Hematopoietic multipotent progenitor cell treated with erythropoietin and hydrocortisone succinate and interleukin-3 and kit ligand, for 8 days (in vitro differentiated cells): ENCODE results near the gene NTRK2.

Experiments
- DNase-seq: peaks from one replicate; pipeline ENCODE4 v3.0.0-alpha.2; 2015

NTRK2 gene

DNA sequence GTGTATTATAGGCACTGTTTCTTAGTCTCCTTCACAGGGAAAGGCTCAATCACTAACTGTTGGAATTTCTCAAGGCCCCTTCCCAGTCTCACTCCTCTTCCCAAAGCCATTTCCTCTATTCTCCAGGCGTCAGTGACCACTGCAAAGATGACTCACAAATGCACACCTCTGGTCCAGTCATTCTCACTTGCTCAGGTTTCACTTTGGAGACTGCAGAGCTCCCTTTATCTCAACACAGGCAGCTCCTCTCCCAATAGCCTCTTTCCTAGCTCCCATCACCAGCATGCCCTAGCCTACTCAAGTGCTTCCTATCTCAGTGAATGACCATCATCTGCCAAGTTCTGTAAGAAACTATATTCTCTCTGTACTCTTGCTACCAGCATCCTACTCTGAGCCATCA lies 323.6 kb downstream of the NTRK2 start:
- DNase-seq: no peak

DNA sequence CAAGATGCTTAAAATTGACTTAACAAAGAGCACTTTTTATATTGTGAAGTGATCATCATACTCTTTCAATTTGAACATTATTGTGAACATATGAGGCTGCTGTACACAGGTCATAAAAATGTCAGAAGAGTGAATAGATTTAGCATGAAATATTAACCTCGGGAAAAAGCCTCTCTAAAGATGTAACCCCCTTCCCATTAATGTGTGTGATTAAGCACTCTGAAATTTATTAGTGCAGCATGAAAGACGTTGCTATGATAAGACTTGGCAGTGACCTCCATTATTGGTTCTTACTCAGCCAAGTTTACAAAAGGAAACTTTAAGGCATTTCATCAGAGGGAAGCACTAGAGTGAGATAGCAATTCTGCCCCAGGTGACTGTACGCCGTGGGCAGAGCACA lies 326.5 kb downstream of the NTRK2 start:
- no peak for DNase-seq

- DNase-seq: no peak
Measured at GRCh38 chr9:84996716-84997115, 327.2 kb downstream of the NTRK2 start.

DNA sequence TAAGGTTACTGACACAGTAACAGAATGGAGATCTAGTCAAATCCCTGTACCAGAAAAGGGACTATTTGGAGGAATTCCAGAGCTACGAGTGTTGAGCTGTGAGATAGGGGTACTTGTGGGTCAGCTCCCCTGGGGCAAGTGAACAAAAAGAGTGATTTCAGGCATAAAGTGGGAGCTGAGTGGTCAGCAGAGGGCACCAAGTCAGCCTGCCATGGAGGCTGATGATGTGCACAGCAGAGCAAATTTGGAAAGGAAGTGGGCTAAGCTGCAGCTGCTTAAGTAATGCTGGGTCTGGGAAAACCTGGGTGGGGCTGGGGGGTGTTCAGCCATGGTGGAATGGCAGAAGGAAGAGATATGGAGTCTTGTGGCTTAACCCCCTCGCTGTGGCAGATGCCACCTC lies 327.9 kb downstream of the NTRK2 start:
- DNase-seq: no peak

GRCh38 chr9:84998639-84999038 lies 329.1 kb downstream of the NTRK2 start:
- no peak for DNase-seq

DNA sequence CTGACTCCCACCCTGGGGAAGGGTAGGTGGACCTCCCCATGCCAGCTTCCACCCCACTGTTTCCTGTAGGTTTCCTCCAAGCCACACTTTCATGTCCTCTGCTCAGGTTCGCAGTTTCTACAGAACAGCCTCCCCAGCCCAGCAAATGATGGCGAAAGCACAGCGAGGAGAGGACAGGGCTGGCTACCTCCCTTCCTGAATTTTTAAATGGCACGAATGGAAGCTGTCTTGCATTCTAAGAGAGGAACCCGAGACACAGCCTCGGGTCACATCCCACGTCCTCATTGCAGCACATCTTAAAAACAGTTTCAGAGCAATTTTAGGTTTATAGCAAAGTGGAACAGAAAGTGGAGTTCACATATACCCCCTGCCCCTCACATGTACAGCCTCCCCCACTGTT lies 330.3 kb downstream of the NTRK2 start:
- no peak for DNase-seq

DNA sequence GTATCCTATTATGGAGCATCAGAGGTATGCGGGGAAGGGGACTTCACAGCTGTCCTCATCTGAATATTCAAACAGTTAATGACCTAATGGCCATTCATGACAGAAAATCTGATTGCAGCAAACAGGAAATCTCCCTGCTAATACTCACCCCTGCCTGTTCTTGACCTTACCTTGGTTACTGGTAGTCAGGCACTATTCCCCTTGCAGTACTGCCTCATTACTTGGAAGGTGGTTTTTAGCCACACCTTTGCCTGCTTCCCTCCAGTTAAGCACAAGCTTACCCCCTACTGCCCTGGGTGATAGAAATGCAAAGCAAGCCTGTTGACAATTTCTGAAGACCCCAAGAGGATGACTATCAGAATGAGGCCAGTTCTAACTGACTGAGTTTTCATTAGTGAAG lies 332.4 kb downstream of the NTRK2 start:
- no peak for DNase-seq

DNA sequence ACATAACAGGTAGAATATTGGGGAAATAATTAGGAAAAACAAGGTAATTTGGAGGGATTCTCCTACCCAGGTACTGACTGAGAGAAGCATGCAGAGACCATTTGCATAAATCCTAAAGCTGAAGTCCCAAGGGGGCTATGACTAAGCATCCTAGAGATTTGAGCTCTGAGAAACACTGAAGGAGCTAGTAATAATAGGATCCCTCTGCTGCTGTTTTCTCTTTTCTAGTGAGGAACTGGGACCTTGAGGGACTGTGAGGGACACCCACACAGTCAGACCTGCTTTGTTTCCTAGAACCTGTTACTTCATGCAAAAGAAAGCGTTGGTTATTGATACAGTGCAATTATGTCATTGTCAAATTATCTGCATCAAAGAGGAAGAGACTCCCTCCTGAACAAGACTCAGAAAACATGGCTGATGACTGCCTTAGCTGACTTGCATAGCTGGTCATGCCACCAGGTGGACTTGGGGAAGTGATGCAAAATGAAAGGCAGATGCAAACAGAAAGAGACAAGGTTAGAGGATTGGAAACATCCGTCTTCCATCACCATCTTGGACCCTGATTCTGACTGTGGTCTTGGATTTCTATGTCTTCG lies 335.4 kb downstream of the NTRK2 start:
- DNase-seq: no peak

DNA sequence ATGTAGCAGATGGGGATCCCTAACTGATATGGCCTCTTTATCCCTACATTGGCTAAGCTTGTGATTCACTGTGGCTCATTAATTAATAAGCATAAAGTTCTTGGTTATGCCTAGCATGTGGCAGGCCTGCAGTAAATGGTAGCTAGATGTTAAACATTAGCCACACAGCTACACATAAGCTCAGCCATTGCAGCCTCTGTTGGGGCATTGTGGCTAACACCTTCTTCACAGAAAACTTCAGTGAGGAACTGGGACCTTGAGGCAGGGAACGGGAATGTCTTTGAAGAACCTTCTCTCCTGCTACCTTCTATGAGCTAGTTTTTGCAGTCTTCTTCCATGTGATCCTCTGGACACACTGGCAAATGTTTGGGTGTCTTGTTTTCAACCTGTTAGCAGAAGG lies 338.2 kb downstream of the NTRK2 start:
- no peak for DNase-seq

DNA sequence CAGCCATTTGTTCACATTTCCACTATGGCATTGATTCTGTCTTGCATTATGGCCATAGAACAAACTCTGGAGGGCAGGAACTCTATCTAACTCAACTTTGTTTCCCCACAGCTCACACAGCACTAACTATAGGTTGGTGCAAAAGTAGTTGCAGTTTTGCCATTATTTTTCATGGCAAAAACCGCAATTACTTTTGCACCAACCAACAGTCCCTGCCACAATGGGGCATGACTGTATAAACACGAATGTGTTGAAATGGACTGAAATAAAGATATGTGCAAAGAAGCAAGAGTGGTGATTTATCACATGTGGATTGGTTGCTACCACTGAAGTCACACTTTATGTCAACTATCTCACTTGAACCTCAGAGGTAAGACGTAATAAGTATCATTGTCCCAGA lies 338.7 kb downstream of the NTRK2 start:
- no peak for DNase-seq

DNA sequence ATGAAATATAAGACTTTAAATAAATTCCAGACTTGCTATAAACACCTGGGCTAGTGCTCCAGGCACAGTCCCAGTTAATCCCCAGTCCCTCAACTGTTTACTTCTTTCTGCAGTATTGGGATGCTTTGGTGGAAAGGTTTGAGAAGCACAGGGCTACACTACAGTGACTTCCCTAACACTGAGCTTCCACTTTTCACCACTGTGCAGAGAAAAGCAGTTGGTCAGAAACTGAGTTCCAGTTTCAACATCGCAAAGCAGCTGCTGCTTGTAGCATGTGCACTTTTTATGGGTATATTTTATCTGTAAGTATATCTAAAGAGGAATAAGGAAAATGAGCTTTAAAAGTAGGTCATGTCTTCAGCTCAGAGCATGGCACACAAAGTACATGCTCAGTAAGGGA lies 339.7 kb downstream of the NTRK2 start:
- DNase-seq: no peak

GRCh38 chr9:85013703-85014102 lies 344.2 kb downstream of the NTRK2 start:
- DNase-seq: no peak

DNA sequence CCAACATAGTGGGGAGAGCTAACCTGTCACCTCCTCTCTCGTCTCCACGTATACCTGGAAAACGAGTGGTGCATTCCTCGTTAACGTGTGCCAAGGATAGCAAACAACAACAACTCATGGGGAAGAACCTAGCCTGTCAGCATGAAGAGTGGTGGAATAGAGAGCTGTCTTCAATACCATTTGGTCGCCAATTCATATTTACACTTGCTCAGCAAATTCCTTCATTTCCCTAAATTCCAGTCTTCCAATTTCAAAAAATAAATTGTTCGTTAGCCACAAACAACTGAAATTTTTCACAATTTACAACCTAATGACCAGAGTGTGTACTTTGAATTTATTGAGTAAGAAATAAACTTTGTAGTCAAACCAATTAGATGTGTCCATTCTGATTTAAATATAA lies 344.8 kb downstream of the NTRK2 start:
- no peak for DNase-seq

GRCh38 chr9:85016384-85017006 lies 347.0 kb downstream of the NTRK2 start:
- DNase-seq: no peak

GRCh38 chr9:85020791-85021190 lies 351.3 kb downstream of the NTRK2 start:
- no peak for DNase-seq

GRCh38 chr9:85021686-85022085 lies 352.2 kb downstream of the NTRK2 start:
- DNase-seq: no peak

GRCh38 chr9:85024374-85024773 lies 354.8 kb downstream of the NTRK2 start:
- DNase-seq: no peak

DNA sequence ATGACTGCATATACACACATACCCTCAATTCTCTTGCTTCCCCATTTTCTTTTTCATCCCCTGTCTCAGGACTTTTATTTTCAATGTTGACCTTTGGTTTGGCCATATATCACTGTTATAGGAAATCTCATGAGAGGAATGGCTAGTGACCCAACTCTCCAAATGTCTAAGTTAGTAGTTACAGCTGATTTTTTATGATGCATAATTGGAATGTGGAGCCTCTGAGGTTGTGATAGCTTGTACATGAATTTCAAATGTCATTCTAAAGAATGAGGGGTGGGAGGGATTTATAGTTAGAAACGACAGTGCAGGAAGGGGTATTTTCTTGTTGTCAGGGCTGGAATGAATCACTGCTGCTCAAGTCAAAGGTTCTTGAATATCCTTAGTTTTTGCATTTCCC lies 356.1 kb downstream of the NTRK2 start:
- DNase-seq: no peak

DNA sequence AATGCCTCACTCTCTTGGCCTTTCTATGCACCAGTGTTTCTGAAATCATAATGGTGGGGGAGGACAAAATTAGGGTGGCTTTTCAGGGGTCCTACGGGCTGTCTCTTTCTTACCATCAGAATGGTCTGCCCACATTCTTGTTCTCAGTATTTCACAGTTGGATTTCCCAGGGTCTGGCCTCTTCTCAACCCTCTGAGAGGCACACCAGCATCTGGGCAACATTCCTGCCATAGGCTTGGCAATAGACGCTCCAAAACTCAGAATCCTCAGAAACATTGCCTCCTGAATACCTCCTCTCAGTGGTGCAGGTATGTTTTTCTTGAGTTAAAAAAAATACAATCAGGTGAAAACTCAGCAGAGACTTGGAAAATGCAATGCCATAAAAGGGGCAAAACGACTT lies 358.3 kb downstream of the NTRK2 start:
- no peak for DNase-seq

- DNase-seq: no peak
Measured at GRCh38 chr9:85030316-85030715, 360.8 kb downstream of the NTRK2 start.

- no peak for DNase-seq
Measured at GRCh38 chr9:85036496-85036895, 367.0 kb downstream of the NTRK2 start.

GRCh38 chr9:85038061-85038460 lies 368.5 kb downstream of the NTRK2 start:
- no peak for DNase-seq

DNA sequence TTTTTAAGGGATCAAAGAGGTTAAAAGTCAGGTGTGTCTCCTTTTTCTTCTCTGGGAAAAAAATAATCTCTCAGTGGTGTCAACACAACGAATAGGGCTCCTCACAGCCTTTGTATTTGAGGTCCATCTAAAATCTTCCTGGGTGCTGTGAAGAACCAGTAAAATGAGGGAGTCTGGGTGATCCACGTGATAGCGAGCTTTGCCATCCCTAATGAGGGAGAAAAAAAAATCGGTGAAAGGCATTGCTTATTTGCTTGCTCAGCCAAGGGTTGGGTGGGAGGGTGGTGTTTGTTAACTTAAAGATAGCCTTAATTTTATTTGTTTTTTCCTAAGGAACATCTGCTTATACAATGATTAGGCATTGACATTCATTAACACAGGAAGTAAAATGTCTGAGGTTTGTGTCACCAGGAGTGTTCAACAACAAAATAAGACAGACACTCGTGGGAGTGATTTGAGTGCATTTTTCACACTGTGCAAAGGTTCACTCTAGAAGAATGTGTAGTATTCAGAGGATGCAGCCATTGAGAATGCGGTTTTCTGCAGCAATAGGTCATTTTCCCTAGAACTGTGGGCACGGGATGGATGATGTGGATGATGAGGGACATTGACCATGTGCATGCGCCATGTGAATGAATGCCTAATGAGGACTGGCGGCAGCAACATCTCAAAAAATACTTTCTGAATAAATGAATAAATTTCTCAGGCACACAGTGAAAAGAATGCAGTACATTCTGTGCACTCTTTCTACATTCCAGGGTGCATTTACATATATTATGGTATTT lies 369.5 kb downstream of the NTRK2 start:
- DNase-seq: no peak

DNA sequence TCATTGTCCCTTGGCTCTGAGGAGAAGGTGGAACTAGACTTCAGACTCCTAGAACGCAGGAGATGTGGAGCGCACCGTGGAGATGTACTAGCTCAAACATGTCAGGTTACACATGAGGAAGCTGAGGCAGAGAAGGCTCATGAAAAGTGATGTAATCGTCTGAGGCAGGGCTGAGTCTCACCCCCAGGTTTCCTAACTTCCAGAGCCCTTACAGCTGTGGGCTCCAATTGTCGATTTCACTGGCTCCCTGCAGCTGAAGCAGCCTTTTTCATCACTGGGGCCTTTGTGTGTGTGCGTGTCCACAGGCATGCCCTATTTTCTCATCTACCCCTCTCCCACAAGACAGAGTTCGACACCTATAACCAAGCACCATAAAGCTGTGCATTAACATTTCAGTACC lies 370.6 kb downstream of the NTRK2 start:
- no peak for DNase-seq
